Rectal smooth muscle tissue (tissue), 1 donor: ENCODE data around the gene FAM204A.

Experiments used
- H3K27ac ChIP-seq: one replicate; pipeline ENCODE4 v1.7.0; 2013; ENCODE audit warnings: low read depth, low read length, inconsistent platforms
- H3K27me3 ChIP-seq: one replicate; pipeline ENCODE4 v1.7.0; 2013; ENCODE audit warnings: low read length; ENCODE audit not compliant: control insufficient read depth, insufficient read depth
- H3K36me3 ChIP-seq: one replicate; pipeline ENCODE4 v1.7.0; 2013; ENCODE audit warnings: low read length; ENCODE audit not compliant: control insufficient read depth, insufficient read depth
- H3K4me1 ChIP-seq: one replicate; pipeline ENCODE4 v1.7.0; 2013; ENCODE audit warnings: low read length; ENCODE audit not compliant: control insufficient read depth, insufficient read depth
- H3K4me3 ChIP-seq: one replicate; pipeline ENCODE4 v1.7.0; 2013; ENCODE audit warnings: low read length
- H3K9ac ChIP-seq: one replicate; pipeline ENCODE4 v1.7.0; 2013; ENCODE audit warnings: low read length

Gene FAM204A

DNA sequence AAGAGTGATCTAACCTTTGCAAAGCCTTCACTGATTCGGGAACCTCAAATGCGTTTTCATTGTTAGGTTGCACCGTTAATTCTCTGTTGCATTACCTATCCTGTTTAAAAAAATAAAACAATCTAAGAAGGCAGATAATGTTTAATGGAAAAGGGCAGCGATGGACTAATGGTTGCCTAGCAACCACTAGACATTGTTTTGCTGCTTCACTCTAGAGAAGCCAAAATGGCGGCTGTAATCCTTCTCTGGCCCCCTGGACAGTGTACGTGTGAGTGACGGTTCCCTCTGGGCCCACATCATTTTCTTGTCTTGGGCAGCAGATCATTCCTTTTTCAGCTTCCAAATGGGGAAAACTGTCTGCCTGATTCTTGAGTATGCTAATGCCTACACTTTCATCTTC, 43.3 kb downstream of the FAM204A start:
- Histone ChIP-seq H3K4me3 (no peak overlapping the region), H3K27ac (no peak overlapping the region), H3K27me3 (peaks cover 4% of the 10 kb centered on the region), H3K36me3 (no peaks in the 10 kb centered on the region), H3K9ac (no peak overlapping the region), H3K4me1 (no peaks in the 10 kb centered on the region)

GRCh38 chr10:118291122-118291521, 51.0 kb downstream of the FAM204A start:
- Histone ChIP-seq H3K4me1 (no peaks in the 10 kb centered on the region), H3K27ac (no peak overlapping the region), H3K36me3 (no peaks in the 10 kb centered on the region), H3K4me3 (no peak overlapping the region), H3K9ac (no peak overlapping the region), H3K27me3 (peaks cover 3% of the 10 kb centered on the region)

GRCh38 chr10:118290471-118290995, 51.6 kb downstream of the FAM204A start:
- H3K4me3 ChIP-seq = no peak overlapping the region
- H3K4me1 ChIP-seq = no peaks in the 10 kb centered on the region
- H3K36me3 ChIP-seq = no peaks in the 10 kb centered on the region
- H3K27me3 ChIP-seq = peaks cover 3% of the 10 kb centered on the region
- no peak overlapping the region for H3K9ac ChIP-seq
- H3K27ac ChIP-seq = no peak overlapping the region

DNA sequence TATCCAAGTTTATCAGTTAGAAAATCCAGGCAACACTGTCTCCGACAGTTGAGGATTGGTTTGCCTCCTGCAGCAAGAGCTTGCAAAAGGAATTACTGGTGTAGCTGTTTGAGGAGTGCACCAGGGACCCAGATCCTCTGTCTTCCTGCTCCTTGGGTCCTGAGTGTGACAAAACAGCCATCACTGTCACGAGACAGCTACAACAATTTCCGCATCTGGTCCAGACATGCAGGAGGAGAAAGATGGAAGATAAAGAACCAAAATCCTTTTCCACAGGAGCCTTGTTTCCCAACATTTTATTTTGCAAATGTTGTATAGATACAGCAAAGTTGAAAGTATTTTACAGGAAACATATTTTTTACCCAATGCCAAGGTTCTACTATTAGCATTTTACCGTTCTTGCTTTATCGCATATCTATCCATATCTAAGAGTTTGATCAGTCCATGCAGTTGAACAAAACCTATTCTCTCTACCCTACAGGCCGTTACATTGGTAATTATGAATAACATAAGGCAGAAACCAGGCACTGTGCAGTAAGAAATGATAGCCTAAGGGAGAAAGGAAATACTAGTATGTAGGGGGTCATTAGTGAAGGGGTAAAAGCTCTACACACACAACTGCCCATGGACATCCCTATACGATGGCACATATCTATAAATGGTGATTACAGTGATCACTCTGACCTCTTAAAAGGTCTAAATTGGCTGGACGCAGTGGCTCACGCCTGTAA, 54.9 kb downstream of the FAM204A start:
- H3K27ac ChIP-seq = no peak overlapping the region
- no peaks in the 10 kb centered on the region for H3K36me3 ChIP-seq
- H3K27me3 ChIP-seq = peaks cover 3% of the 10 kb centered on the region
- H3K4me3 ChIP-seq = no peak overlapping the region
- no peaks in the 10 kb centered on the region for H3K4me1 ChIP-seq
- no peak overlapping the region for H3K9ac ChIP-seq

- peaks cover 3% of the 10 kb centered on the region for H3K27me3 ChIP-seq
- H3K4me1 ChIP-seq = no peaks in the 10 kb centered on the region
- H3K9ac ChIP-seq = no peak overlapping the region
- no peak overlapping the region for H3K4me3 ChIP-seq
- no peak overlapping the region for H3K27ac ChIP-seq
- no peaks in the 10 kb centered on the region for H3K36me3 ChIP-seq
Measured at GRCh38 chr10:118286051-118286838, 55.9 kb downstream of the FAM204A start.

GRCh38 chr10:118282670-118283069, 59.5 kb downstream of the FAM204A start:
- Histone ChIP-seq H3K27ac (no peak overlapping the region), H3K4me3 (no peak overlapping the region), H3K27me3 (peaks cover 3% of the 10 kb centered on the region), H3K36me3 (no peaks in the 10 kb centered on the region), H3K9ac (no peak overlapping the region), H3K4me1 (no peaks in the 10 kb centered on the region)

DNA sequence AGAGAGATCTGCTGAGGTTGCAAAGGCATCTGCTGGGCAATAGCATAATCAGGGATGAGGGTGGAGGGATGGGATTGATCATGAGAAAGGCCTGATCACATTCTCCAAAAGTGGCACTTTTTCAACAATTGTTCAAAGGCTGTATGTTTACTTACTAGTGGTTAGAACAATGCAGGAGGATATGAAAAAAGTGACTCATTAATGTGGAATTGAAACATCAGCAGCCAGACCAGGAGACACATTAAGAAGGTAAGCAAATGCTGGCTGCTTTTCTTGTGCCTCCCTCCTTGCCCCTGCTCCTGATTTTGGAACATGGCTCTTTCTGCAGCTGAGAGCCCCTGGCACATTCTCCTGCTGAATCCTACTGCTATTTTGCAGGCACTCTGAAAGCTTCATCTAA, 63.5 kb downstream of the FAM204A start:
- no peaks in the 10 kb centered on the region for H3K4me1 ChIP-seq
- no peaks in the 10 kb centered on the region for H3K27me3 ChIP-seq
- H3K9ac ChIP-seq = no peak overlapping the region

DNA sequence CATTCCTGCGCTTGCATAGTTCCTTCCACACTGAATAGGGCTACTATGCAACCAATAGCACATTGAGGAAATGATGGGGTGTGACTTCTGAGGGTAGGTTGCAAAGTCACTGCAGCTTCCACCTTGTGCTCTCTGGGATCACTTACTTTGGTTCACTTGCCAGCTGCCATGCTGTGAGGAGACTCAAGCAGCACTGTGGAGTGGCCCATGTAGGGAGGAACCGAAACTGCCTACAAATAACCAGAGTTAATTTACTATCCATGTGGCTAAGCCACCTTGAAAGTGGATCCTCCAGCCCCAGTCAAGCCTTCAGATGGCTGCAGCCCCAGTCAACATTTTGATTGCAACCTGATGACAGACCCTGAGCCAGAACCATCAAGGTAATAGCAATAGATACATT, 64.3 kb downstream of the FAM204A start:
- H3K27me3 ChIP-seq = no peaks in the 10 kb centered on the region
- no peak overlapping the region for H3K27ac ChIP-seq
- no peak overlapping the region for H3K9ac ChIP-seq
- H3K4me1 ChIP-seq = no peaks in the 10 kb centered on the region
- no peak overlapping the region for H3K4me3 ChIP-seq
- H3K36me3 ChIP-seq = no peaks in the 10 kb centered on the region

More for the DNA sequence above, 63.5 kb downstream of the FAM204A start:
- Histone ChIP-seq H3K36me3 (no peaks in the 10 kb centered on the region), H3K4me3 (no peak overlapping the region), H3K27ac (no peak overlapping the region)

- H3K36me3 ChIP-seq = no peaks in the 10 kb centered on the region
- H3K27me3 ChIP-seq = no peaks in the 10 kb centered on the region
- H3K4me3 ChIP-seq = no peak overlapping the region
- H3K4me1 ChIP-seq = peaks cover under 1% of the 10 kb centered on the region
- no peak overlapping the region for H3K27ac ChIP-seq
- H3K9ac ChIP-seq = no peak overlapping the region
Measured at GRCh38 chr10:118276727-118277126, 65.4 kb downstream of the FAM204A start.

DNA sequence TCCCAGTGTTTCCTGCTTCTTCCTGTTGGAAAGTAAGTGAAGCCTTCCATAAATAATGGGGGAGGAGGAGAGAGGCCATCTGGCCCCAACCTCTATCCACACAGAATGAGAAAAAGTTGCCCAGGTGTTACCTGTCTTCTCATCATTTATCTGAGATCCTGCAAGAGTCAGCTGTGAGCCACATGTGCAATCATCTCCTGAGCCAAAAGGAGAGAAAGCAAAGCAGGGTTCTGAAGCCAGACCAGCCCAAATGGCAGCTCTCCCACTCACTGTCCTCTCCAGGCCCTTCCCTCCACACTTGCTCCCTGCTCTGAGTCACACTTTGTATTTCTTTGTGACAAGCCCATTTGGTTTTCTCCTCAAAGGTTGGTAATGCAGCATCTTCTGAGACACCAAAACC, 65.9 kb downstream of the FAM204A start:
- no peak overlapping the region for H3K9ac ChIP-seq
- H3K4me3 ChIP-seq = no peak overlapping the region
- peaks cover 5% of the 10 kb centered on the region for H3K4me1 ChIP-seq
- H3K27me3 ChIP-seq = no peaks in the 10 kb centered on the region
- no peak overlapping the region for H3K27ac ChIP-seq
- no peaks in the 10 kb centered on the region for H3K36me3 ChIP-seq

GRCh38 chr10:118273662-118274061, 68.5 kb downstream of the FAM204A start:
- Histone ChIP-seq H3K4me1 (peaks cover 5% of the 10 kb centered on the region), H3K27me3 (no peaks in the 10 kb centered on the region)

GRCh38 chr10:118272767-118273166, 69.4 kb downstream of the FAM204A start:
- H3K27me3 ChIP-seq = no peaks in the 10 kb centered on the region
- peaks cover 5% of the 10 kb centered on the region for H3K4me1 ChIP-seq
- no peak overlapping the region for H3K4me3 ChIP-seq
- no peak overlapping the region for H3K9ac ChIP-seq
- H3K36me3 ChIP-seq = no peaks in the 10 kb centered on the region
- H3K27ac ChIP-seq = no peak overlapping the region

More at GRCh38 chr10:118273662-118274061, 68.5 kb downstream of the FAM204A start:
- Histone ChIP-seq H3K36me3 (no peaks in the 10 kb centered on the region), H3K27ac (no peak overlapping the region), H3K4me3 (no peak overlapping the region), H3K9ac (no peak overlapping the region)
